HepG2 (cell line): Measurements from ENCODE around the gene HINT1. TPM values are rescaled to one million over a fixed set of nuclear protein-coding genes. Genes with fewer than 3 reads are reported as not detected.

ENCODE experiments used
- ATAC-seq: fragments of 200-7000 bp; cut with Tn5 transposase; 3 replicates; pipeline ENCODE4 v1.9.1; 2020; ENCODE audit warnings: mild to moderate bottlenecking, moderate library complexity
- BruUV-seq: library from RNA; stranded (reverse); fragments of 400-500 nt; replicated peaks from 2 replicates; lab custom pipeline; 2021; lab: Mats Ljungman, UMichigan
- CTCF ChIA-PET: fragments of 300-600 bp; formaldehyde crosslinking; extraction: SDS; loops from one replicate; lab custom pipeline; 2021; ENCODE audit warnings: low total read pairs, inconsistent platforms, low intra/inter-chr PET ratio; lab: Yijun Ruan, JAX
- POLR2A ChIA-PET: fragments of 350-600 bp; sonication (Branson Sonifier 250); formaldehyde crosslinking; loops from one replicate; lab custom pipeline; 2020; ENCODE audit warnings: antibody characterized with exemption, inconsistent platforms; lab: Yijun Ruan, JAX
- DNase-seq: peaks from one replicate; pipeline ENCODE4 v3.0.0-alpha.2; 2015; ENCODE audit warnings: low spot score
- FAIRE-seq: peaks from 3 replicates; lab custom pipeline; 2011; peaks lifted over from hg19 to GRCh38; lab: Jason Lieb, UNC
- H2AFZ ChIP-seq: one replicate; pipeline ENCODE4 v1.6.1; 2011; ENCODE audit warnings: low read length, inconsistent platforms
- H3K27ac ChIP-seq: fragments of 300-600 bp; 3 replicates; pipeline ENCODE4 v1.8.0; 2011; ENCODE audit warnings: mixed run types, mild to moderate bottlenecking, mixed read lengths, low read length, inconsistent platforms; ENCODE audit not compliant: insufficient read depth; ENCODE audit errors: extremely low read length
- H3K27me3 ChIP-seq, 2 experiments: fragments of 200-600 bp in 1 of 2; 2 replicates in 1 of 2; 3 replicates in 1 of 2; pipeline versions ENCODE4 v1.6.0 to v1.8.0; 2011; ENCODE audit warnings: low read length in 2 of 2, mild to moderate bottlenecking in 2 of 2, moderate library complexity in 2 of 2, inconsistent platforms in 1 of 2; ENCODE audit not compliant: insufficient read depth in 2 of 2, control insufficient read depth in 1 of 2
- H3K36me3 ChIP-seq, 2 experiments: fragments of 200-600 bp in 1 of 2; replicated peaks in 1 of 2; 2 replicates in 1 of 2; 3 replicates in 1 of 2; pipeline versions ENCODE4 v1.5.1 to v1.8.0; 2011; ENCODE audit warnings: low read length in 2 of 2, inconsistent platforms in 1 of 2; ENCODE audit not compliant: insufficient read depth in 2 of 2, control insufficient read depth in 1 of 2
- H3K4me1 ChIP-seq: 2 replicates; pipeline ENCODE4 v1.5.1; 2012; ENCODE audit warnings: low read length, inconsistent platforms; ENCODE audit not compliant: insufficient read depth
- H3K4me2 ChIP-seq: 2 replicates; pipeline ENCODE4 v1.6.0; 2011; ENCODE audit warnings: low read depth, low read length, inconsistent platforms
- H3K4me3 ChIP-seq, 3 experiments: fragments of 200-600 bp in 1 of 3; sonication (generic), shearing (Covaris generic) in 1 of 3; replicated peaks in 1 of 3; 2 replicates each; pipeline ENCODE4 v1.5.1; 2011 to 2016; ENCODE audit warnings: low read length in 3 of 3, inconsistent platforms in 2 of 3, low read depth in 2 of 3, mild to moderate bottlenecking in 2 of 3, control low read depth in 1 of 3, mixed read lengths in 1 of 3; ENCODE audit not compliant: insufficient read depth in 1 of 3
- H3K79me2 ChIP-seq: one replicate; pipeline ENCODE4 v1.6.1; 2011; ENCODE audit warnings: low read length, inconsistent platforms; ENCODE audit not compliant: insufficient read depth
- H3K9ac ChIP-seq: 2 replicates; pipeline ENCODE4 v1.6.0; 2011; ENCODE audit warnings: mild to moderate bottlenecking, low read depth, low read length, inconsistent platforms; ENCODE audit not compliant: insufficient read depth
- H3K9me3 ChIP-seq: 2 replicates; pipeline ENCODE4 v1.5.1; 2012; ENCODE audit warnings: mild to moderate bottlenecking, low read length
- H4K20me1 ChIP-seq: 2 replicates; pipeline ENCODE4 v1.6.0; 2011; ENCODE audit warnings: inconsistent platforms, mild to moderate bottlenecking, low read length, moderate library complexity; ENCODE audit not compliant: insufficient read depth
- KLF9 ChIP-seq: IDR thresholded peaks from 2 replicates; pipeline ENCODE4 v1.6.1; 2016; ENCODE audit warnings: low read depth
- KMT2A ChIP-seq: sonication (generic); formaldehyde crosslinking; IDR thresholded peaks from 2 replicates; pipeline ENCODE4 v1.4.0; 2020; ENCODE audit warnings: missing genetic modification reagents
- PCBP2 ChIP-seq: fragments of 200-400 bp; formaldehyde crosslinking; optimal IDR thresholded peaks from 2 replicates; pipeline ENCODE3; 2018; ENCODE audit warnings: low read length, low read depth; ENCODE audit not compliant: poor library complexity, severe bottlenecking
- PRDM10 ChIP-seq: sonication (generic); formaldehyde crosslinking; IDR thresholded peaks from 2 replicates; pipeline ENCODE4 v1.4.0; 2020; ENCODE audit warnings: low read depth, missing genetic modification reagents
- TARDBP ChIP-seq: sonication (generic); formaldehyde crosslinking; IDR thresholded peaks from 2 replicates; pipeline ENCODE4 v1.8.0; 2022; ENCODE audit warnings: mild to moderate bottlenecking, missing genetic modification reagents
- UBTF ChIP-seq: sonication (generic); formaldehyde crosslinking; IDR thresholded peaks from 2 replicates; pipeline ENCODE4 v1.4.0; 2020; ENCODE audit warnings: mild to moderate bottlenecking, missing genetic modification reagents
- ZNF3 ChIP-seq: IDR thresholded peaks from 2 replicates; pipeline ENCODE4 v1.7.0; 2017; ENCODE audit warnings: inconsistent platforms
- WGBS: methylation state at CpG from one replicate; pipeline ENCODE4 v1.1.6; 2017; ENCODE audit warnings: low lambda C conversion rate; 5-methylcytosine and 5-hydroxymethylcytosine counted together
- in situ Hi-C: cut with HindIII; loops from 2 replicates; pipeline ENCODE4 v1.10.0; 2017; ENCODE audit warnings: low pct_unique_long_range_greater_than_20kb; ENCODE audit not compliant: extremely low pct_ligation_motif_present
- intact Hi-C: fragments of 100-400 bp; cut with micrococcal nuclease; formaldehyde crosslinking; loops from one replicate; pipeline ENCODE4 v1.10.0; 2022; ENCODE audit not compliant: unreplicated experiment
- polyA plus RNA-seq, 8 experiments: library from polyadenylated mRNA; depleted of rRNA in 3 of 8; stranded (reverse) in 7 of 8; unstranded in 1 of 8; fragments of >200 nt; fragmentation: Illumina TruSeq in 4 of 8; extraction: Trizol in 4 of 8; gene quantifications; 2 replicates each; pipeline versions ENCODE4 v1.2.1 to v1.2.3, GENCODE V29; 2011 to 2016; ENCODE audit warnings: low read depth in 4 of 8, missing spikeins in 1 of 8, mixed read lengths in 1 of 8; ENCODE audit not compliant: insufficient read depth in 1 of 8
- total RNA-seq, 5 experiments: library from RNA; depleted of rRNA; stranded (reverse); fragments of >200 nt; fragmentation: Illumina TruSeq; extraction: Trizol; gene quantifications; 2 replicates each; pipeline ENCODE4 v1.2.3, GENCODE V29; 2016; ENCODE audit warnings: low read depth in 1 of 5

Gene HINT1
- total and polyA plus RNA-seq, 2 of the 13 experiments (the other 11 are each of a cell fraction or from before 2014, with no cell fraction given), result 428 to 997 TPM

GRCh38 chr5:131112424-131112823 lies 52.6 kb downstream of the HINT1 start:
- CTCF ChIA-PET, result no interaction called here
- H3K4me1 ChIP-seq, result no peaks in the 10 kb centered on the region
- no peaks in the 10 kb centered on the region for H4K20me1 ChIP-seq
- no peak overlapping the region for H3K4me3 ChIP-seq
- no peak; the same call in 2 of the 3 replicates for ATAC-seq
- TF ChIP-seq PCBP2, result no peak
- TF ChIP-seq KMT2A (CRISPR knock-in tag), result no peak
- no peak for TF ChIP-seq TARDBP (CRISPR knock-in tag)
- no peak for TF ChIP-seq PRDM10 (CRISPR knock-in tag)
- no peak for TF ChIP-seq ZNF3
- no peak for TF ChIP-seq KLF9 (CRISPR knock-in tag)
- TF ChIP-seq UBTF (CRISPR knock-in tag), result no peak
- TF ChIP-seq, all 625 proteins: peak for 0
- Histone ChIP-seq H3K27ac (no peak overlapping the region), H3K9me3 (no peaks in the 10 kb centered on the region), H3K4me2 (no peak overlapping the region), H3K27me3 (no peaks in the 10 kb centered on the region), H3K79me2 (no peaks in the 10 kb centered on the region), H3K36me3 (no peaks in the 10 kb centered on the region), H2AFZ (no peak overlapping the region), H3K9ac (no peak overlapping the region)
- WGBS, result 57% methylated on average over 13 of the region's 13 CpGs
- POLR2A ChIA-PET, result no interaction called here
- no peak for DNase-seq
- FAIRE-seq, result no peak
- intact Hi-C loops (no loop called here), in situ Hi-C loops (loop anchor here (25.0 kb wide), 3 partner anchors 250 to 1200 kb away; partner anchors contain the start of gene CHSY3)
- no TSS peak for BruUV-seq
